Esophagus muscularis mucosa (tissue), 4 donors: ENCODE data around the gene TEC.

Experiments
- EP300 ChIP-seq: sonication (generic); formaldehyde crosslinking; IDR thresholded peaks from one replicate; pipeline ENCODE4 v1.6.1; 2017; ENCODE audit warnings: antibody characterized with exemption
- POLR2A ChIP-seq: fragments of 450-650 bp; IDR thresholded peaks from one replicate; pipeline ENCODE4 v1.6.1; 2017; ENCODE audit warnings: antibody characterized with exemption, moderate library complexity, mild to moderate bottlenecking, low read depth
- POLR2AphosphoS5 ChIP-seq, 2 donors: sonication (generic); formaldehyde crosslinking; IDR thresholded peaks; one replicate each; pipeline ENCODE4 v1.6.1; 2017; ENCODE audit warnings: antibody characterized with exemption in 2 of 2
- TF ChIP-seq, protein P1 (sequence below), 3 experiments: fragments of 200-600 bp in 2 of 3; fragments of 450-650 bp in 1 of 3; sonication (generic) in 2 of 3; IDR thresholded peaks; one replicate each; pipeline ENCODE4 v1.5.1; 2017 to 2019; ENCODE audit warnings: antibody characterized with exemption in 3 of 3, mild to moderate bottlenecking in 2 of 3, moderate library complexity in 1 of 3

GRCh38 chr4:48122756-48123155, 146.9 kb downstream of the TEC start:
- TF ChIP-seq POLR2A (no peak), EP300 (no peak), POLR2AphosphoS5 (IDR thresholded peaks at IDR 0.05) (no peak)
- TF ChIP-seq, protein P1, sequence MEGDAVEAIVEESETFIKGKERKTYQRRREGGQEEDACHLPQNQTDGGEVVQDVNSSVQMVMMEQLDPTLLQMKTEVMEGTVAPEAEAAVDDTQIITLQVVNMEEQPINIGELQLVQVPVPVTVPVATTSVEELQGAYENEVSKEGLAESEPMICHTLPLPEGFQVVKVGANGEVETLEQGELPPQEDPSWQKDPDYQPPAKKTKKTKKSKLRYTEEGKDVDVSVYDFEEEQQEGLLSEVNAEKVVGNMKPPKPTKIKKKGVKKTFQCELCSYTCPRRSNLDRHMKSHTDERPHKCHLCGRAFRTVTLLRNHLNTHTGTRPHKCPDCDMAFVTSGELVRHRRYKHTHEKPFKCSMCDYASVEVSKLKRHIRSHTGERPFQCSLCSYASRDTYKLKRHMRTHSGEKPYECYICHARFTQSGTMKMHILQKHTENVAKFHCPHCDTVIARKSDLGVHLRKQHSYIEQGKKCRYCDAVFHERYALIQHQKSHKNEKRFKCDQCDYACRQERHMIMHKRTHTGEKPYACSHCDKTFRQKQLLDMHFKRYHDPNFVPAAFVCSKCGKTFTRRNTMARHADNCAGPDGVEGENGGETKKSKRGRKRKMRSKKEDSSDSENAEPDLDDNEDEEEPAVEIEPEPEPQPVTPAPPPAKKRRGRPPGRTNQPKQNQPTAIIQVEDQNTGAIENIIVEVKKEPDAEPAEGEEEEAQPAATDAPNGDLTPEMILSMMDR (IDR thresholded peaks at IDR 0.05), result no peak
